IMR-90 (cell line): ENCODE measurements around the gene RAD51C.
"Not testable (repeated sequence)": the region's sequence is repeated elsewhere in the genome, so short reads cannot be mapped to it uniquely, and the experiment has no call there.

ENCODE experiments used
- BHLHE40 ChIP-seq: fragments of 150-350 bp; IDR thresholded peaks from 2 replicates; pipeline ENCODE4 v1.6.1; 2016; ENCODE audit warnings: mild to moderate bottlenecking, low read depth, low read length
- FOS ChIP-seq: fragments of 150-350 bp; IDR thresholded peaks from 2 replicates; pipeline ENCODE4 v1.6.1; 2016; ENCODE audit warnings: low read depth, low read length
- MAZ ChIP-seq: IDR thresholded peaks from 2 replicates; pipeline ENCODE4 v1.6.1; 2012; ENCODE audit warnings: low read depth, mild to moderate bottlenecking, low read length, improper control_type of control experiment, moderate library complexity, borderline replicate concordance
- POLR2A ChIP-seq: IDR thresholded peaks from 2 replicates; pipeline ENCODE4 v1.6.1; 2012; ENCODE audit warnings: mild to moderate bottlenecking, low read depth, low read length
- RAD21 ChIP-seq: IDR thresholded peaks from 2 replicates; pipeline ENCODE4 v1.6.1; 2012; ENCODE audit warnings: low read length, improper control_type of control experiment
- TF ChIP-seq, protein P1 (sequence below): conservative IDR thresholded peaks from 2 replicates; pipeline ENCODE4 v1.5.1; 2012; ENCODE audit warnings: mild to moderate bottlenecking, low read depth, low read length, improper control_type of control experiment

- not testable (repeated sequence) for TF ChIP-seq FOS, MAZ, POLR2A, BHLHE40, RAD21
- TF ChIP-seq, protein P1, sequence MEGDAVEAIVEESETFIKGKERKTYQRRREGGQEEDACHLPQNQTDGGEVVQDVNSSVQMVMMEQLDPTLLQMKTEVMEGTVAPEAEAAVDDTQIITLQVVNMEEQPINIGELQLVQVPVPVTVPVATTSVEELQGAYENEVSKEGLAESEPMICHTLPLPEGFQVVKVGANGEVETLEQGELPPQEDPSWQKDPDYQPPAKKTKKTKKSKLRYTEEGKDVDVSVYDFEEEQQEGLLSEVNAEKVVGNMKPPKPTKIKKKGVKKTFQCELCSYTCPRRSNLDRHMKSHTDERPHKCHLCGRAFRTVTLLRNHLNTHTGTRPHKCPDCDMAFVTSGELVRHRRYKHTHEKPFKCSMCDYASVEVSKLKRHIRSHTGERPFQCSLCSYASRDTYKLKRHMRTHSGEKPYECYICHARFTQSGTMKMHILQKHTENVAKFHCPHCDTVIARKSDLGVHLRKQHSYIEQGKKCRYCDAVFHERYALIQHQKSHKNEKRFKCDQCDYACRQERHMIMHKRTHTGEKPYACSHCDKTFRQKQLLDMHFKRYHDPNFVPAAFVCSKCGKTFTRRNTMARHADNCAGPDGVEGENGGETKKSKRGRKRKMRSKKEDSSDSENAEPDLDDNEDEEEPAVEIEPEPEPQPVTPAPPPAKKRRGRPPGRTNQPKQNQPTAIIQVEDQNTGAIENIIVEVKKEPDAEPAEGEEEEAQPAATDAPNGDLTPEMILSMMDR, result not testable (repeated sequence)
Measured at GRCh38 chr17:58690033-58690432, 2.4 kb upstream of the RAD51C start.
